NCI-H510A (cell line): ENCODE data around the gene PROSER2.
A peak's percentile ranks its signal among the peaks of the same experiment; 100 is the strongest.

ENCODE experiments used
- DNase-seq: peaks from one replicate; lab custom pipeline; 2025; lab: John Stamatoyannopoulos, UW

Gene PROSER2, protein sequence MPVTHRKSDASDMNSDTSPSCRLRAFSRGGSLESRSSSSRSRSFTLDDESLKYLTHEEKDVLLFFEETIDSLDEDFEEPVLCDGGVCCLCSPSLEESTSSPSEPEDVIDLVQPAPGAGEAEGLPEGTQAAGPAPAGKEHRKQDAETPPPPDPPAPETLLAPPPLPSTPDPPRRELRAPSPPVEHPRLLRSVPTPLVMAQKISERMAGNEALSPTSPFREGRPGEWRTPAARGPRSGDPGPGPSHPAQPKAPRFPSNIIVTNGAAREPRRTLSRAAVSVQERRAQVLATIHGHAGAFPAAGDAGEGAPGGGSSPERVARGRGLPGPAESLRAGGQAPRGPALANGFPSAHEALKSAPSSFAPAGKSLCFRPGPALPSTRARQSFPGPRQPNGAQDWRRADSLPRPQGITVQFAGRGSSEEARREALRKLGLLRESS

DNA sequence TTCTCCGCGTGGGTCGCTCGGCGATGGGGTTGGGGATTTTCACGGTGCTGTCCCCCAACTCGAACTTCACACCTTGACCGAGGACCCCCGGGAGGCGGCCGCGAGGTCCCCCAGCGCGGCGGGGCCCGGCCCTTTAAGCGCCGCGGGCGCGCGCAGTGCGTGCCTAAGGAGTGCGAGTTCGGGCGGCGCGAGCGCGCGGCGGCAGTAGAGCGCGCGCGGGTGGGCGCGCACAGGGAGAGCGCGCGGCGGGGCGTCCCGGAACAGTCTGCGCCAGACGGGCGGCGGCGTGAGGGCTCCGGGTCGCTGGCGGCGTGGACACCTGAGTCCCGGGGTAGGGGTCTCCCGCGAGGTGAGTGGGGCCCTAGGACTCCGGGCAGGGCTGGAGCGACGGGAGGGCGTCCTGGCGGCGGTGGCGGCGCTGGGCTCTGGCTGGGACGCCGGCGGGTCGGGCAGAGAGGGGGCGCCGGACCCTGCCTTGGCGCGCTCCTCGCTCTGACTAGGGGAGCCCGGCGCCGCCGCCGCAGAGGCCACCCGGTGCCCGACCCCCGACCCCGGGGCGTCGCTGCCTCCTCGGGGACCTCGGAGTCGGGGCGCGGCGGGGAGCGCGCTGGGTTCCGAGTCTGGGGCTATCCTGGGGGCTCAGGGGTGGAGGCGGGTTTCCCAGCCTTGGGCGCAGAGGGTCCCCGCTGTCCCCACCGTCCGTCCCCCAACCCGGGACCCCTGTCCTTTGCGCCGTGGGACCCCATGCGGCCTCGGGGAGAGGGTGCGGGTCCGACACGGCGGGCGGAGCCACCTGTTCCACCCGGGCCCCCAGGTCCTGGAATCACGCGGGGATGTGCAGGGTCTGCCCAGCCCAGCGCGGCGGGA, at the start of gene PROSER2:
TSS of gene PROSER2 (plus strand) at position 235 of the 867 bp plus-strand sequence. CDS start 28,722 bp downstream, outside the sequence.
- DNase-seq, result peak; percentile 10

DNA sequence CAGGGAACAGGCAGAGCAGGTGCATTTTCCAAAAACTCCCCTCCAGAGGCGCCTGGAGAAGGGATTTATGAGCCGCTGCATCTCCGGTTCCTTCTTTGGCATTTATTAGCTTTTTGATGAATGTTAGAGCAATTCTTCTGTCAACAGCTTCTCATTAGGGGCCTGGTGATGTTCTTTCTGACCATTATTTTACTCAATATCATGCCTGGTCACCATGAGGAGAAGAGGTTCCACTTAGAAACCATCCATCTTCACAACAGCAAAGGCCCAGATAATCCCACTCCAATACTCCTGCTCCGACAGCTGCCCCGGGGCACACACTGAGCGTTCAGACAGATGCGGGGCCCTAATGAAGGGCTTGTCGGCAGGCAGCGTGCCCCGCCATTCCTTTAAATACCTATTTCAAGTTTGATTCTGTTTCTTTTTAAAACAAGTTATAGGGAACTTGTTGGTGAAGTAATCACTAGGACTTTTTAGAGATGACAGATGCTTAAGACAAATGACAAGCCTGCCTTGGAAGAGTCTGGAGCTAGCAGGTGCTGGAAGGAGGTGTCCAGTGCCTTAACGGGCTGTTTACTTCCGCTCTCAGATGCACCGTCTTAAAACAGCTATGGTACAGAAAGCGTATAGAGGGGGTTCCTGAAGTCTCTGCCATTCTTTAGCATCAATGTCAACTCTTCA, 49.3 kb upstream of the PROSER2 start:
- DNase-seq, result no peak

DNA sequence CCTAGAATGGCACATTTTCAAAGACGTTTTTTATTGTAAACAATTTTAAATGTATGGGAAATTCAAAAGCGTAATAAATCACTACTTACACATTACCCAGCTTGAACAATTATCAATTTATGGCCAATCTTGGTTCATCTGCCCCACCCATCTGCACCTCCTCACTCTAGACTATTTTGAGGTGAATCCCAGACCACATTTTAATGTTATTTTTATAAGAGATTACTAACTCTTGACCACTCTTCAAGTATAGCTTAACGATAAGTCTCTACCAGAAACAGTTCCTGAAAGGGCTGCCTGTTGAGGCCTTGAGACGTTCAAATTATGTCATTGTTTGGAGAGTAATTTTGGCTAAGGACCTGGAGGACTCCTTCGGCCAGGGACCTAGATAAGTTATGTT, 47.7 kb upstream of the PROSER2 start:
- DNase-seq, result no peak

DNA sequence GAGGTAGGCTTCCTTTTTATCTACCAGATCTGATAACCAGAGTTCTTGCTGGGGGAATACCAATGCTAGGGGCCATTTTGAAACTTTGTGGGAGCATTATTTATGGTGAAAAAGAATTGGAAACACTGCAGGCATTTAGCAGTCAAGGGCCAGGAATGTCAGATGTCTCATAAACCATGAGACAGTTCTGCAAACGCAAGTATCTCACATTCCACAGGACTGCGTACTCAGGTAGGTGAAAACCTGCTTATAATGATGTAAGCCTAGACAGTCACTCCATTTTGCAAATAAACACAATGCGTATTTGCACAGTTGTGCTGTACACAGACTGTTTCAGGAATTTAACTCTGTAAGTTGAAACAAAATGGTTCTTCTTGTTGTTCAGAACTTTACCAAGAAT, 47.1 kb upstream of the PROSER2 start:
- DNase-seq, result no peak

DNA sequence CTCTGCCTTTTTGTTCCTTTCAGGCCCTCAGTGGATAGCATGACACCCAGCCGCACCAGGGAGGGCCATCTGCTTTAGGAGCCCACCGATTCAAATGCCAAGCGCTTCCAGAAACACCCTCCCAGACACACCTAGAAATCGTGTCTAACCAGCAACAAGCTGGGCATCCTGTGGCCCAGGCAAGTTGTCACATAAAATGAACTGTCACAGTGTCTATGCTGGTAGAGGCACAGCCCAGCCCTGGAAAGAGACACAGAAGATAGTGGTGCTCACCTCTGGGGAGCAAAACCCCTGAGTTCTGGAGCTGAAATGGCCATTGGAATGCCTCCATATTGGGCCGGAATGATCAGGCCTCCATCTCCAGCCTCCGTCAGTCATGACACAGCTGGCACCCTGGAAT, 42.0 kb upstream of the PROSER2 start:
- no peak for DNase-seq

DNA sequence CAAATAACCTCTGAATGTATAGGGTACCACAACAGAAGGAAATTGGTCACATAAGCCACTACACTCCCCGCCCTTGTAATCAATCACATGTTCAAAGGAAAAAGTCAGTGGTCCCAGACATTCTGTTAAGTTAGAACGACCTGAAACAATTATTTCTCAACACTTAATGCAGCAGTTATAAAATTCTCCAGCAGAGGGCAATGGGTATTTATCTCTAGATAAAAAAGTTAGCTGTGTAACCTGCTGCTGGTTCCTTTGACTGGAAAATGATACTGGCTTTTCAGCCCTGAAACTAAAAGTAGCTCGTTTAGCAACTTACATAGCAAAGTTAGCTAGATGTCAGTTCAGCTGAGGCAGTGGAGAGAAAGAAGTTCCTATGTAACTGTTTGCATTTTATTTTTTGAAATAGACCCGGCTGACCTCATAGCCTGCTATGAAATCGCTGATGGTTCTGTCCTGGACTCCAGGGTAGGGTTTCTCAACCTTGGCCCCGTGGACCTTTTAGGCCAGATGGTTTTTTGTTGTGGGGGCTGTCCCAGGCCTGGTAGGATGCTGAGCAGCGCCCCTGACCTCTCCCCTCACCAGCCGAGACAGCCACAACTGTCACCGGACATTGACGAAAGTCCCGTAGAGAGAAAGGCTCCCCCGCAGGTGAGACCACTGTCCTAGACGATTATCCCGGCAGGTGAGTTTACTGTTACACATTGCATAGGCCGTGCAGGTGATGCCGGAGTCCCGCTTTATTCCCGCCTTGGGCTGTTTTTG, 40.2 kb upstream of the PROSER2 start:
- no peak for DNase-seq

DNA sequence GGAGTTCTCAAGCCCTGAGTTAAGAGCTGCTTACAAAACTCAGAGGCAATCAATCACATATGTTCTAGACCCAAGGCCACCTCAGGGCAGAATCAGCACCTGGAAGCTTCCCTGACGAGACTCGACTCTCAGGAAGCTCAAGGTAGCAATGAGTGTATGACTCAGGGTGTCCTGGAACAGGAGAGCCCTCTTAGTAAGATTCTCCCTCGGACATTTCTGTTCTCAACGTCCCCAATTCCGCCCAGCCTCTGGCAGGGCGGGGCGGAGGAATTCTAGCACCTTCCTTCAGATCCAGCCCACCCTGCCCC, 39.6 kb upstream of the PROSER2 start:
- DNase-seq, result no peak

DNA sequence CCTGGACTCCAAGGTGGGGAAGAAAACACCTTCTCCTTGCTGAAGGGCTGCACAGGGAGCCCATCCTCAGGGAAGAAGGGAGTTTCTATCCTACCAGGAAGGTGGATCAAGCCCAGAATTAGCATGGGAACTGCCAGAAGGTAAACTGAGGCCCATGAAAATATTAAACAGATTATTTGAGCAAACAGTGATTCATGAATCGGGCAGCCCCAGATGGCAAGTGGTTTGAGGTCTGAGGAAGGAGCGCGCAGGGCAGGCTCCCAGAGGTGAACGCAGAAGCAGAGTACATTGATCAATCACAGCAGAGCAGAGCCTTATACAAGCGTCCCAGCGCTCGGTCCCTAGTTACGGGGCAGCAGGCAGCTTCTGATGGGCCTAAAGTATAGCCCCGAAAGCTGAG, 35.8 kb upstream of the PROSER2 start:
- no peak for DNase-seq

DNA sequence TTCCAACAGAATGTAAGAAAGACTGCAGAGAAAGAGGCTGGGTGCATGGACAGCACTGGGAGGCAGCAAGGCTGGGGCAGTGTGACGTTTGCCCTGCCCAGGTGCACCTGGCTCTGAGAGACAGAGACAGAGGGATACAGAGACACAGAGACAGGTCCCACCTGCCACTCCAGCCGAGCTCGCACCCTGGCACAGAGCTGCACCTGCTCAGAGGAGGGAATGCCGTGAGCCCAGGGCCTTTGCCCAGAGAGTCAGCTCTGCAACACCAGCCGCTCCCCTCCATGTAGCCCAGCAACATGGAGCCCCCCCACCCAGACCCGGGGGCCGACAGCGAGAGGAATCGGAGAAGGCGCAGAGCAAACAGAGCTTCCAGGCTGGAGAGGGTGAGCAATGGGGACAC, 35.3 kb upstream of the PROSER2 start:
- DNase-seq, result no peak

DNA sequence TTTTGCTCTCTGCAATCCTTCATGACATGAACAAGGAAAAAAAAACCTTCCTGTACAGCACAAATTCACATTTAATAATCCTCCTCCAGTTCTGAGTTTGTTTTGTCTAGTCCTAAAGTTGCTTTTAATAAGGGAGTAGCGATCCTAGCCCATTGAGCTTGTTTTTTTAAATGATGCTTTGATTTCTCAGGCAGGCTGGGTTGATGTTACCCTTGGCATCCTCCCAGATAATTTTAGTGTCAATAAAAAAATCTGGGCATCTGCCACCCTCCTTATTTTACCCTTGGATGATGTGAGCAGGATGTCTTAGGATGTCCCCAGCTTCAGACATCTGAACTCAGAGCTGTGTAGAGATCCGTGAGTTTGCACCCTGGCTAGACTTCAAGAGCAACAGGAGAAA, 33.9 kb upstream of the PROSER2 start:
- DNase-seq, result no peak

DNA sequence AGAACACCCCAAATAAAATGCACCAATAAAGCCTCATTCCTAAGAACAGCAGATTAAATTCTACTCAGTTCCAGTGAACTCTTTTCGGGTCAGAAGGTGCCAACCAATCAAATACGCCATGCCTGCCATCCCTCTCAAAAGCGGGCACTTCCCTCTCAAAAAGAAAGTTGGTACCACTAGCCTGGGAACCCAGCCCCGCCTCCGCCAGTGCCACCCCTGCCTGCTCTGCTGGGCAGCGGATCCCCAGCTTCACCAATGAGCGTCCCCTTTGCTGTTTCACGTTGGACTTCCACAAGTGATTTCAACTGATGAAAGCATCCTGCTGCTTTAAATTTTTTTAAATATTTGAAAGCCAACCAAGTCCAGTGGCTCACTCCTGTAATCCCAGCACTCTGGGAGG, 33.2 kb upstream of the PROSER2 start:
- no peak for DNase-seq

DNA sequence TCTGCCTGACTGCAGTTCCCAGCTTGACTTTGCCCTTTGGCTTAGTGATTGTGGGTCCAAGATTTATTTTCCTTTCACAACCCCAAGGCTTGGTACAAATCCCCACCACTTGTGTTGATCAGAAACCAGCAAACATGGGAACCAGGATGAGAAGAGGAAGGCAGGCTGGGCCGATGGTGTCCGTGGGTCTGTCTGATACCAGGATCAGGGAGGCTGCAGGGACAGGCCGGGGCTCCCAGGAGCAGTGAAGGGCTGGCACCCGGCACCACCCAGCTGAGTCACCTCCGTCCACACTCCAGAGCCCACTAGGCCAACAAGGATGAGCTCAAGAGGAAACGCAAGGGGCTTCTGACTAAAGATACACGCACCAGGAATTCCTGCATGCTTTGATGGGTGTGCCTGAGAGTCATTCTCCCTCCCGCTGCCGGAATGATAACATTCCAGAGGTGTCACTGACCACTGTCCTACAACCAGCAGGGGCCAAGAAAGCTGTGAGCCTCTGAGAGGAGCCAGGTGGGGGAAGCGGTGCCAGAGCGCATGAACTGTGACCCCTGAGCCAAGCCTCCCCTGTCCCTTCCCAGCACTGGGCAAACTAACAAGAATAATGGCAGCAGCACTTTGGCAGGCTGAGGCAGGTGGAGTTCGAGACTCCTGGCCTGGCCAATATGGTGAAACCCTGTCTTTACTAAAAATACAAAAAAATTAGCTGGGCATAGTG, 29.2 kb upstream of the PROSER2 start:
- DNase-seq, result no peak

DNA sequence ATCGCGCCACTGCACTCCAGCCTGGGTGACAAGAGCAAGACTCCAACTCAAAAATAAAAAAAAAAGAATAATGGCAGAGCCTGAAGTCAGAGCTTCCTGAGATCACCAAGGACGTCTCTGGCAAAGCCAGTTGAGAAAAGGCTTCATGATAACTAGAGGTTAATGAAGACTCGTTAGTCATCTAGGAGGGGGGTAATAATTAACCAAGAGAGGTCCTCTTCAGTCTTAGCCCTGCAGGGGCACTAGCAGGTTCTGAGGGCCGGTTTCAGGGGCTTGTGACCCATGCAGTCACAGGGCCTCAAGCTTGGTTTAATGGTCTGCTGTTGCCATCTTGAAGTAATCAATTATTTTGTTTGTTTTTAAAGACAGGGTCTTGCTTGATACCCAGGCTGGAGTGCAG, 28.6 kb upstream of the PROSER2 start:
- no peak for DNase-seq

DNA sequence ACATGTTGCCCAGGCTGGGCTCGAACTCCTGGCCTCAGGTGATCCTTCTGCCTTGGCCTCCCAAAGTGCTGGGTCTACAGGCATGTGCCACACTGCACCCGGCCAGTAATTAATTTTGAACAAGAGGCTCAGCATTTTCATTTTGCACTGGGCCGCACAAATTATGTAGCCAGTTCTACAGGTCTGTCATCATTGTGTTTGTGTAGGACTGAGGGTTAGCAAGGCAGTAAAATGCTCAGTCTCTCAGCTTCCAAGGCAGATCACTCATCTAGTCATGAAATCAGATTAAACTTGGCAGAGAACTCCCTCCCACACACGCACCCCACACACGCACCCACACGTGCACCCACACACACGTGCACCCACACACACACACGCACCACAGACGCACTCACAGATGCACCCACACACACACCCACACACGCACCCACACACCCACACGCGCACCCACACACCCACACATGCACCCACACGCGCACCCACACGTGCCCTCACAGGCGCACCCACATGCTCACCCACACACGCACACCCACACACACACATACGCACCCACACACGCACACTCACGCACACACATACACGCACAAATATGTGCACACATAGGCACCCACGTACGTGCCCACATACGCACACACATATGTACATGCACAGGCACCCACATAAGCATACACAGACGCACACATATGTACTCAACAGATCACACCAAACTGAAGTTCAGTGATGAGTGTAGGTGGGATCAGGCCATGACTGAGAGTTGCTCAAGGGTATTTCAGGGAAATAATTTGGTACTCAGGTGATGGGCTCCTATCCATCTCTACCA, 27.8 kb upstream of the PROSER2 start:
- DNase-seq, result no peak

DNA sequence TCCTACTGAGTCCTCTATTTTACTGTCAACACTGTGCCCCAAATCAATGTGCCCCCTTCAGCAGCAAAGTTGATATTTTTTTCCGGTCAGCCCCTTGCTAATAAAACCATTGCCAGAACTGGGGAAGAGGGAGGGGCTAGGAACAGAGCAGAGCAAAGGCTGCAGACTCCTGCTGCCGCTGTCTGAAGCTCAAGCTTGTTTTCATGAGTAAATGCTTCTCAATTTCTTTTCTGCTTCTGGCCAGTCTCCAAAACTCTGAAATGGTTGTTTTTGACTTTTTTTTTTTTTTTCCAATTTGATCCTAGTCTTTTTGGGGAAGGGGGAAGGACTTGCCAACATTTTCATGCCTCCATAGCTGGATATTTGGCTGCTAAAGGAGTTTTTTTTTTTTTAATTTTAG, 26.7 kb upstream of the PROSER2 start:
- no peak for DNase-seq

DNA sequence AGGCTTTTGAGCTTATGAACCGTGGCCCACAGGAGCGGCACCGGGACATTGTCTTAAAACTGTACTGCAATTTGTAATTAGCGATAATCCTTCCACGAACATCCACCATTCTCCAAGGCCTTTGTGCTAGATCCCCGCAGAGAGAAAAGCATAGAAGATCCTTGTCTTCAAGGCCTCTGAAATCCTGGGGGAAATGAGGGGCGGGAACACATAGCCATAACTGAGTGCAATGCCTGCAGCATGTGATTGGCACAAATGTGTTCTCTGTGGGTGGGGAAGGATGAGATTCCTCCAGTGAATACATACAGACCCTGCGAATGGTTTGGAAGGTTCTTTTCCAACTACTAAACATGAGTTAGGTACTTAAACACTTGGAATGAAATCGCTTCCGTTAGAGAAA, 25.9 kb upstream of the PROSER2 start:
- DNase-seq, result no peak

DNA sequence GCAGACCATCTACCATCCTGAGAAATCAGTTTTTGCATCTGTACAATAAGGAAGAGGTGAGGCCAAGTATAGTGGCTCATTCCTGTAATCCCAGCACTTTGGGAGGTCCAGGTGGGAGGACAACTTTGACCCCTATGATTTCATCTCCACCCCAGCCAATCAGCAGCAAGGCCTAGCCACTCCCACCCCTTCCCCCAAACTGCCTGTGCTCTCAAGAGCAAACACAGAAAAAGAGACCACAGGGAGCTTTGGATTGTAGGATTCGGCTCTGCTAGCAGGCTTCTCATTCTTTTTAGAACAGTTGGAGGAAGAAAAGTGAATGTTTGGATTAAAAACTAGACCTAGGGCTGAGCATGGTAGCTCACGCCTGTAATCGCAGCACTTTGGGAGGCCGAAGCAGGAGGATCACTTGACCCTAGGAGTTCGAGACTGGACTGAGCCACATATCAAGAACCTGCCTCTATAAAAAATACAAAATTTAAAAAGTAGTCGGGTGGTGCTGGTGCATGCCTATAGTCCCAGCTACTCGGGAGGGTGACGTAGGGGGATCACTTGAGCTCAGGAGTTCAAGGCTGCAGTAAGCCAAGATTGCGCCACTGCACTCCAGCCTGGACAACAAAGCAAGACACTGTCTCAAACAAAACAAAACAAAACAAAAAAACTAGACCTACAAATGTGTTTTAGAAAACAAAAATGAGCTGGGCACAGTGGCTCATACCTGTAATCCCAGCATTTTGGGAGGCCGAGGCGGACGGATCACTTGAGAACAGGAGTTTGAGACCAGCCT, 25.1 kb upstream of the PROSER2 start:
- DNase-seq, result no peak

DNA sequence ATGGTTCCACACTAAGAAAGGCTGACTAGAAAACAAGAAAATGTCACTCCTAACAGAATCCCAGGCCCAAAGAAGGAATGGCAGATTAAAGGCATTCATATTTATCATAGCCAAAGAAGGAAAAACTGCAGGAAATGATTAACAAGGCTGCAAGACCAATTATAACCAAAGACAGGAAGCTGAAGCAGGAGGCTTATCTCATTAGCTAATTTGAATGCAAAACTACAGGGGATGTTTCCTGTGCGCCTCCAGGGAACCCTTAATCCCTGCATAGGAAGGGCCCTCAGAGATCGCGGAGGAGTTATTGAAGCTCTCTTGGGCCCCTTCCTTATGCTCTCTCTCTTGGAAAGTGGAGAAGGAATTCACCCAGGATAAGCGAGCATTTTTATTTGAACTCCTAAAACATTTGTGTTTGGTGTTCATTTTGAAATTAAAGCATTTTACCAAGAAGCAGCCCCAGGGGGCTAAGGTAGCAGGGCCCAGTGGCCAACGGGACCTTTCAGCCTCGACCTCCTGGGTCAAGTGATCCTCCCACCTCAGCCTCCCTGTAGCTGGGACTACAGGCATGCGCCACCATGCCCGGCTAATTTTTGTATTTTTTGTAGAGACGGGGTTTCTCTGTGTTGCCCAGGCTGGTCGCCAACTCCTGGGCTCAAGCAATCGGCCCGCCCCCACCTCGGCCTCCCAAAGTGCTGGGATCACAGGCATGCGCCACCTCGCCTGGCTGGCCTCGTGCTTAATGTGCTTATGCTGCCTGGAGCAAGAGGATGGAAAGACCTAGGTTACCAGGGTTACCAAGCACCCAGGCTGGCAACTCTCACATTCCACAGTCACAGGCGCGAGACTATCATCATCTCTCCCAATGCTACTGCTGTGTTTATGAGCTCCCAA, 24.1 kb upstream of the PROSER2 start:
- DNase-seq, result no peak

DNA sequence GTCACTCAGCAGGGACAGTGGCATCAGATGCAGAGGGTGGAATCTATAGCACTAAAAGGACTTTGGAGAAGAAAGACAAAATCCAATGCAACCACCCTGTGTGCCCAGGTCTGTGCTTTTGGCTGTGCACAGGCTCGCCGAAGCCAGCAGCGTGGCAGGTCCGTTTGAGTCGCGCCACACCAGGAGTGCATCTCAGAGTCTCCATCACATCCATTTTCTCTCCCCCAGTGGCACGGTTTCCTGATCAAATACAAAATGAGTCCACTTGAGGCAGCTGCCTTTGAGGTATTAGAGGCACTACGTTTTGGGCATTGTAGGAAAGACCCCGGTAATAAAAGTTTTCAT, 23.4 kb upstream of the PROSER2 start:
- DNase-seq, result no peak
